Naive thymus-derived CD4-positive, alpha-beta T cell (primary cell): ENCODE measurements around the gene ST3GAL5. TPM values are rescaled to one million over a fixed set of nuclear protein-coding genes. Genes with fewer than 3 reads are reported as not detected.

Experiments
- ATAC-seq: fragments of 150-1000 bp; cut with Tn5 transposase; 2 replicates; pipeline ENCODE4 v1.10.0; 2021; ENCODE audit warnings: mild to moderate bottlenecking, moderate library complexity
- CTCF ChIA-PET: fragments of 350-600 bp; sonication (Branson Sonifier 250); formaldehyde crosslinking; loops from one replicate; lab custom pipeline; 2021; ENCODE audit warnings: antibody characterized with exemption; lab: Charles Lee
- POLR2A ChIA-PET: fragments of 350-600 bp; sonication (Branson Sonifier 250); formaldehyde crosslinking; loops from one replicate; lab custom pipeline; 2021; ENCODE audit warnings: antibody characterized with exemption, inconsistent platforms; lab: Charles Lee
- DNase-seq, 9 donors: peaks; one replicate each; pipeline versions ENCODE4 v3.0.0 to v3.0.0-alpha.2; 2020 to 2022; ENCODE audit warnings: mixed read lengths in 1 of 9
- H3K27ac ChIP-seq: one replicate; pipeline ENCODE4 v1.7.0; 2013; ENCODE audit warnings: mild to moderate bottlenecking, low read depth, low read length, moderate library complexity
- H3K27me3 ChIP-seq, 2 donors: one replicate each; pipeline ENCODE4 v1.7.0; 2013; ENCODE audit warnings: low read length in 2 of 2, mild to moderate bottlenecking in 2 of 2, moderate library complexity in 2 of 2; ENCODE audit not compliant: control insufficient read depth in 2 of 2, insufficient read depth in 2 of 2
- H3K36me3 ChIP-seq, 3 experiments: 1 replicate in 2 of 3; 2 replicates in 1 of 3; pipeline ENCODE4 v1.7.0; 2013; ENCODE audit warnings: low read length in 3 of 3, mild to moderate bottlenecking in 3 of 3, moderate library complexity in 1 of 3; ENCODE audit not compliant: insufficient read depth in 3 of 3, control insufficient read depth in 2 of 3
- H3K4me1 ChIP-seq, 2 donors: one replicate each; pipeline ENCODE4 v1.7.0; 2013; ENCODE audit warnings: low read length in 2 of 2, mild to moderate bottlenecking in 2 of 2, moderate library complexity in 1 of 2; ENCODE audit not compliant: control insufficient read depth in 2 of 2, insufficient read depth in 2 of 2
- H3K4me3 ChIP-seq: 2 replicates; pipeline ENCODE4 v1.7.0; 2013; ENCODE audit warnings: mild to moderate bottlenecking, low read length
- H3K9me3 ChIP-seq, 3 experiments: 1 replicate in 2 of 3; 2 replicates in 1 of 3; pipeline ENCODE4 v1.7.0; 2013; ENCODE audit warnings: low read length in 3 of 3; ENCODE audit not compliant: control insufficient read depth in 2 of 3
- H3K27ac Mint-ChIP-seq, 9 donors: one replicate each; pipeline ENCODE4 v1.8.0; 2020 to 2022; ENCODE audit warnings: mixed read lengths in 9 of 9, mild to moderate bottlenecking in 8 of 9, moderate library complexity in 5 of 9, inconsistent platforms in 2 of 9
- H3K27me3 Mint-ChIP-seq, 5 donors: one replicate each; pipeline ENCODE4 v1.8.0; 2021 to 2022; ENCODE audit warnings: mixed read lengths in 5 of 5, mild to moderate bottlenecking in 1 of 5
- H3K36me3 Mint-ChIP-seq, 5 donors: one replicate each; pipeline ENCODE4 v1.8.0; 2020 to 2022; ENCODE audit warnings: mixed read lengths in 5 of 5, mild to moderate bottlenecking in 3 of 5, inconsistent platforms in 1 of 5
- H3K4me1 Mint-ChIP-seq, 7 donors: one replicate each; pipeline ENCODE4 v1.8.0; 2020 to 2022; ENCODE audit warnings: mixed read lengths in 7 of 7, mild to moderate bottlenecking in 3 of 7, inconsistent platforms in 1 of 7
- H3K4me3 Mint-ChIP-seq, 10 donors: one replicate each; pipeline ENCODE4 v1.8.0; 2020 to 2022; ENCODE audit warnings: mild to moderate bottlenecking in 10 of 10, mixed read lengths in 10 of 10, moderate library complexity in 6 of 10, inconsistent platforms in 2 of 10
- H3K9me3 Mint-ChIP-seq, 11 donors: one replicate each; pipeline ENCODE4 v1.8.0; 2020 to 2022; ENCODE audit warnings: mixed read lengths in 11 of 11, mild to moderate bottlenecking in 4 of 11, inconsistent platforms in 1 of 11, moderate library complexity in 1 of 11
- intact Hi-C, 2 donors: fragments of 100-400 bp; cut with micrococcal nuclease; formaldehyde crosslinking; loops; one replicate each; pipeline ENCODE4 v1.15.1; 2023
- polyA plus RNA-seq, 2 donors: library from polyadenylated mRNA; unstranded; fragments of 300-500 nt; fragmentation: Illumina TruSeq; gene quantifications; one replicate each; pipeline ENCODE4 v1.2.3, GENCODE V29; 2021
- total RNA-seq, 6 experiments: library from RNA in 5 of 6; stranded (reverse) in 5 of 6; gene quantifications; 1 replicate in 5 of 6; 2 replicates in 1 of 6; pipeline ENCODE4 v1.2.3 and lab custom pipeline; 2021 to 2026

Gene ST3GAL5
- total and polyA plus RNA-seq, 7 experiments from 2014 or later, result 15.0 to 53.6 (median 39.3) TPM

GRCh38 chr2:85875350-85876050 is 13.3 kb downstream of the ST3GAL5 start:
- H3K4me3 ChIP-seq, result no peak overlapping the region
- no peak for DNase-seq
- ChIA-PET POLR2A (interaction anchor here (0.6 to 2.2 kb wide), 3 partner anchors 12 to 125 kb away, joined by 3 to 14 read pairs (median 3); partner anchors contain the start of gene ST3GAL5), CTCF (interaction anchor here (0.7 to 1.1 kb wide), 3 partner anchors 11 to 306 kb away, joined by 3 to 4 read pairs (median 3); no protein-coding TSS in a partner anchor)
- Mint-ChIP-seq H3K4me1 (peaks cover 45 to 91% (median 86%) of the 10 kb centered on the region in 7 donors), H3K36me3 (peaks cover 0 to 41% (median 23%) of the 10 kb centered on the region in 5 donors), H3K27me3 (no peaks in the 10 kb centered on the region), H3K4me3 (peak overlapping the region in 4 of 10 donors; percentile 12 to 46 (median 18)), H3K27ac (peak overlapping the region in 6 of 9 donors; percentile 4 to 60 (median 44)), H3K9me3 (peaks cover 0 to 1% (median 0%) of the 10 kb centered on the region in 11 donors)
- H3K4me1 ChIP-seq, result peaks cover 0 to 30% of the 10 kb centered on the region in 2 donors
- intact Hi-C loops, result no loop called here
- no peaks in the 10 kb centered on the region for H3K36me3 ChIP-seq
- H3K27ac ChIP-seq, result no peak overlapping the region
- H3K27me3 ChIP-seq, result no peaks in the 10 kb centered on the region
- no peak for ATAC-seq
- no peaks in the 10 kb centered on the region for H3K9me3 ChIP-seq

- Mint-ChIP-seq H3K9me3 (peaks cover 0 to 1% (median 0%) of the 10 kb centered on the region in 11 donors), H3K27ac (peak overlapping the region in 4 of 9 donors; percentile 17 to 78 (median 50)), H3K4me3 (no peak overlapping the region), H3K36me3 (peaks cover 0 to 43% (median 21%) of the 10 kb centered on the region in 5 donors), H3K27me3 (no peaks in the 10 kb centered on the region), H3K4me1 (peaks cover 34 to 83% (median 71%) of the 10 kb centered on the region in 7 donors)
- no peak for DNase-seq
- ChIA-PET POLR2A (interaction anchor here (0.9 to 1.3 kb wide), 2 partner anchors 14 to 15 kb away, joined by 3 read pairs; partner anchors contain the start of gene ST3GAL5), CTCF (no interaction called here)
- H3K27me3 ChIP-seq, result no peaks in the 10 kb centered on the region
- intact Hi-C loops, result no loop called here
- no peaks in the 10 kb centered on the region for H3K9me3 ChIP-seq
- no peak overlapping the region for H3K4me3 ChIP-seq
- peaks cover 0 to 16% of the 10 kb centered on the region in 2 donors for H3K4me1 ChIP-seq
- peaks cover 0 to 4% (median 0%) of the 10 kb centered on the region in 3 experiments for H3K36me3 ChIP-seq
- ATAC-seq, result no peak
- no peak overlapping the region for H3K27ac ChIP-seq
Observed at GRCh38 chr2:85873679-85874078, 15.1 kb downstream of the ST3GAL5 start.

GRCh38 chr2:85872536-85873161 is 16.1 kb downstream of the ST3GAL5 start:
- no peak for ATAC-seq
- no peak overlapping the region for H3K4me3 Mint-ChIP-seq
- H3K9me3 Mint-ChIP-seq, result peaks cover 0 to 1% (median 0%) of the 10 kb centered on the region in 11 donors
- ChIA-PET POLR2A (interaction anchor here (0.7 to 1.2 kb wide), 2 partner anchors 17 to 162 kb away, joined by 3 read pairs; partner anchors contain the start of gene ST3GAL5), CTCF (no interaction called here)
- no peak for DNase-seq
- Histone ChIP-seq H3K9me3 (no peaks in the 10 kb centered on the region), H3K27me3 (no peaks in the 10 kb centered on the region), H3K4me3 (no peak overlapping the region), H3K4me1 (peaks cover 0 to 7% of the 10 kb centered on the region in 2 donors), H3K36me3 (peaks cover 0 to 4% (median 0%) of the 10 kb centered on the region in 3 experiments), H3K27ac (no peak overlapping the region)
- H3K36me3 Mint-ChIP-seq, result peaks cover 0 to 47% (median 21%) of the 10 kb centered on the region in 5 donors
- peak overlapping the region in 5 of 9 donors; percentile 14 to 69 (median 31) for H3K27ac Mint-ChIP-seq
- H3K27me3 Mint-ChIP-seq, result no peaks in the 10 kb centered on the region
- intact Hi-C loops, result no loop called here
- H3K4me1 Mint-ChIP-seq, result peaks cover 26 to 81% (median 67%) of the 10 kb centered on the region in 7 donors

- H3K4me3 ChIP-seq, result no peak overlapping the region
- H3K27ac ChIP-seq, result no peak overlapping the region
- H3K4me3 Mint-ChIP-seq, result peak overlapping the region in 1 of 10 donors; percentile 10
- peaks cover under 1 to 7% of the 10 kb centered on the region in 2 donors for H3K4me1 ChIP-seq
- H3K9me3 Mint-ChIP-seq, result peaks cover 0 to 1% (median 0%) of the 10 kb centered on the region in 11 donors
- DNase-seq (no peak), ATAC-seq (no peak)
- H3K36me3 ChIP-seq, result peaks cover 0 to 4% (median 0%) of the 10 kb centered on the region in 3 experiments
- peak overlapping the region in 4 of 9 donors; percentile 16 to 69 (median 50) for H3K27ac Mint-ChIP-seq
- ChIA-PET POLR2A (interaction anchor here (0.7 kb wide), 1 partner anchor 163 kb away, joined by 3 read pairs; no protein-coding TSS in a partner anchor), CTCF (no interaction called here)
- peaks cover 0 to 44% (median 21%) of the 10 kb centered on the region in 5 donors for H3K36me3 Mint-ChIP-seq
- intact Hi-C loops, result no loop called here
- H3K4me1 Mint-ChIP-seq, result peaks cover 22 to 81% (median 67%) of the 10 kb centered on the region in 7 donors
- no peaks in the 10 kb centered on the region for H3K9me3 ChIP-seq
- H3K27me3 Mint-ChIP-seq, result no peaks in the 10 kb centered on the region
- H3K27me3 ChIP-seq, result no peaks in the 10 kb centered on the region
Observed at GRCh38 chr2:85871494-85872164, 17.2 kb downstream of the ST3GAL5 start.

GRCh38 chr2:85868822-85869221 is 20.0 kb downstream of the ST3GAL5 start:
- Histone ChIP-seq H3K36me3 (peaks cover 0 to 4% (median 0%) of the 10 kb centered on the region in 3 experiments), H3K4me1 (peaks cover 5 to 9% of the 10 kb centered on the region in 2 donors), H3K27me3 (no peaks in the 10 kb centered on the region), H3K27ac (no peak overlapping the region), H3K9me3 (no peaks in the 10 kb centered on the region), H3K4me3 (no peak overlapping the region)
- no peak for DNase-seq
- peaks cover 0 to 39% (median 19%) of the 10 kb centered on the region in 5 donors for H3K36me3 Mint-ChIP-seq
- H3K27ac Mint-ChIP-seq, result peak overlapping the region in 3 of 9 donors; percentile 73 to 82 (median 79)
- H3K9me3 Mint-ChIP-seq, result peaks cover 0 to 1% (median 0%) of the 10 kb centered on the region in 11 donors
- no peaks in the 10 kb centered on the region for H3K27me3 Mint-ChIP-seq
- no peak for ATAC-seq
- CTCF ChIA-PET, result interaction anchor here (1.4 kb wide), 1 partner anchor 212 kb away, joined by 3 read pairs; no protein-coding TSS in a partner anchor
- peaks cover 18 to 84% (median 60%) of the 10 kb centered on the region in 7 donors for H3K4me1 Mint-ChIP-seq
- H3K4me3 Mint-ChIP-seq, result no peak overlapping the region
- POLR2A ChIA-PET, result interaction anchor here (0.7 to 1.9 kb wide), 3 partner anchors 9 to 170 kb away, joined by 3 to 7 read pairs (median 5); no protein-coding TSS in a partner anchor
- intact Hi-C loops, result no loop called here
